Fibroblast of upper back skin (primary cell): ENCODE measurements around the gene PRUNE2.

Source experiments
- DNase-seq: peaks from one replicate; pipeline ENCODE4 v3.0.0-alpha.2; 2013

Gene PRUNE2

GRCh38 chr9:76619640-76620039 lies 286.3 kb downstream of the PRUNE2 start:
- DNase-seq = no peak

GRCh38 chr9:76619197-76619596 lies 286.7 kb downstream of the PRUNE2 start:
- DNase-seq = no peak

GRCh38 chr9:76618762-76619161 lies 287.2 kb downstream of the PRUNE2 start:
- DNase-seq = peak; percentile 85

- no peak for DNase-seq
These were observed 288.3 kb downstream of the PRUNE2 start for GRCh38 chr9:76617497-76618175.

GRCh38 chr9:76616780-76617179 lies 289.1 kb downstream of the PRUNE2 start:
- no peak for DNase-seq

- DNase-seq = no peak
These were observed 290.7 kb downstream of the PRUNE2 start for GRCh38 chr9:76615177-76615603.

- no peak for DNase-seq
These were observed 291.9 kb downstream of the PRUNE2 start for GRCh38 chr9:76613974-76614373.

- no peak for DNase-seq
These were observed 292.6 kb downstream of the PRUNE2 start for GRCh38 chr9:76613150-76613781.

- DNase-seq = peak; percentile 81
These were observed 295.9 kb downstream of the PRUNE2 start for GRCh38 chr9:76610011-76610352.

- DNase-seq = no peak
These were observed 296.5 kb downstream of the PRUNE2 start for GRCh38 chr9:76609285-76610010.

GRCh38 chr9:76608575-76609273 lies 297.2 kb downstream of the PRUNE2 start:
- DNase-seq = no peak

GRCh38 chr9:76607730-76608436 lies 298.0 kb downstream of the PRUNE2 start:
- DNase-seq = no peak

GRCh38 chr9:76605321-76605900 lies 300.5 kb downstream of the PRUNE2 start:
- no peak for DNase-seq

- no peak for DNase-seq
These were observed 301.9 kb downstream of the PRUNE2 start for GRCh38 chr9:76603931-76604570.

- DNase-seq = peak; percentile 60
These were observed 302.4 kb downstream of the PRUNE2 start for GRCh38 chr9:76603448-76603895.

GRCh38 chr9:76602199-76602598 lies 303.7 kb downstream of the PRUNE2 start:
- no peak for DNase-seq

GRCh38 chr9:76600007-76600615 lies 305.8 kb downstream of the PRUNE2 start:
- no peak for DNase-seq

- no peak for DNase-seq
These were observed 306.9 kb downstream of the PRUNE2 start for GRCh38 chr9:76598981-76599380.

GRCh38 chr9:76595645-76596044 lies 310.3 kb downstream of the PRUNE2 start:
- DNase-seq = no peak

- no peak for DNase-seq
These were observed 311.0 kb downstream of the PRUNE2 start for GRCh38 chr9:76594764-76595424.
